GM23248 (cell line): ENCODE measurements around the gene TWIST1. TPM values are rescaled to one million over a fixed set of nuclear protein-coding genes. Genes with fewer than 3 reads are reported as not detected.

Source experiments
- DNase-seq: peaks from one replicate; pipeline ENCODE4 v3.0.0-alpha.2; 2015
- H2AFZ ChIP-seq: fragments of 200-600 bp; sonication (generic); 2 replicates; pipeline ENCODE4 v1.6.1; 2016; ENCODE audit warnings: antibody characterized with exemption
- H3F3A ChIP-seq: fragments of 200-600 bp; sonication (generic); 2 replicates; pipeline ENCODE4 v1.6.1; 2016; ENCODE audit warnings: mild to moderate bottlenecking, antibody characterized with exemption, mixed run types; ENCODE audit not compliant: insufficient read depth
- H3K27ac ChIP-seq: fragments of 200-600 bp; sonication (generic); 2 replicates; pipeline ENCODE4 v1.5.1; 2016; ENCODE audit warnings: mild to moderate bottlenecking
- H3K27me3 ChIP-seq: fragments of 200-600 bp; sonication (generic); replicated peaks from 2 replicates; pipeline ENCODE4 v1.6.1; 2016; ENCODE audit warnings: mild to moderate bottlenecking; ENCODE audit not compliant: insufficient read depth
- H3K36me3 ChIP-seq: fragments of 200-600 bp; sonication (generic); 2 replicates; pipeline ENCODE4 v1.6.1; 2016; ENCODE audit warnings: low read depth, mild to moderate bottlenecking
- H3K4me1 ChIP-seq: fragments of 200-600 bp; sonication (generic); 2 replicates; pipeline ENCODE4 v1.6.1; 2016; ENCODE audit warnings: mild to moderate bottlenecking; ENCODE audit not compliant: insufficient read depth
- H3K4me2 ChIP-seq: fragments of 200-600 bp; sonication (generic); one replicate; pipeline ENCODE4 v1.6.1; 2016; ENCODE audit warnings: mild to moderate bottlenecking; ENCODE audit not compliant: unreplicated experiment
- H3K4me3 ChIP-seq: fragments of 200-600 bp; sonication (generic); 2 replicates; pipeline ENCODE4 v1.5.1; 2016; ENCODE audit warnings: mild to moderate bottlenecking
- H3K79me2 ChIP-seq: fragments of 200-600 bp; sonication (generic); 2 replicates; pipeline ENCODE4 v1.6.1; 2016; ENCODE audit warnings: mild to moderate bottlenecking; ENCODE audit not compliant: insufficient read depth
- H3K9ac ChIP-seq: fragments of 200-600 bp; sonication (generic); 2 replicates; pipeline ENCODE4 v1.6.1; 2016; ENCODE audit warnings: mild to moderate bottlenecking
- H3K9me2 ChIP-seq: fragments of 200-600 bp; sonication (generic); 2 replicates; pipeline ENCODE4 v1.6.1; 2016; ENCODE audit warnings: mixed run types, mild to moderate bottlenecking, moderate library complexity; ENCODE audit not compliant: insufficient read depth
- H3K9me3 ChIP-seq: fragments of 200-600 bp; sonication (generic); one replicate; pipeline ENCODE4 v1.6.1; 2017; ENCODE audit warnings: low read depth
- H4K20me1 ChIP-seq: fragments of 200-600 bp; sonication (generic); 2 replicates; pipeline ENCODE4 v1.6.0; 2016; ENCODE audit not compliant: insufficient read depth
- EZH2 ChIP-seq: fragments of 200-600 bp; sonication (generic); IDR thresholded peaks from 2 replicates; pipeline ENCODE4 v1.6.1; 2018; ENCODE audit warnings: antibody characterized with exemption, mild to moderate bottlenecking; ENCODE audit not compliant: insufficient read depth, poor library complexity, severe bottlenecking
- EZH2phosphoT487 ChIP-seq: fragments of 200-600 bp; sonication (generic); IDR thresholded peaks from 2 replicates; pipeline ENCODE4 v1.6.1; 2018; ENCODE audit warnings: antibody characterized with exemption, moderate library complexity, mild to moderate bottlenecking, low read depth; ENCODE audit not compliant: insufficient read depth
- WGBS, 2 experiments: methylation state at CpG; one replicate each; pipeline ENCODE4 v1.1.6; 2015 to 2017; ENCODE audit warnings: low lambda C conversion rate in 2 of 2, low coverage in 1 of 2; ENCODE audit errors: missing lambda C conversion rate in 2 of 2; 5-methylcytosine and 5-hydroxymethylcytosine counted together
- in situ Hi-C: fragments of 300-500 bp; cut with MboI; formaldehyde crosslinking; loops from 2 replicates; pipeline ENCODE4 v1.15.0; 2020
- polyA plus RNA-seq: library from polyadenylated mRNA; unstranded; fragments of >200 nt; fragmentation: Nextera tagmentation; extraction: Ambion mirVana; gene quantifications from 2 replicates; pipeline ENCODE4 v1.2.1, GENCODE V29; 2016
- total RNA-seq: library from RNA; depleted of rRNA; stranded (reverse); fragments of >200 nt; shearing (Covaris generic); gene quantifications from 2 replicates; pipeline ENCODE4 v1.2.3, GENCODE V29; 2014

TWIST1 gene
- total and polyA plus RNA-seq, 2 experiments from 2014 or later: 17.2 to 47.8 TPM

DNA sequence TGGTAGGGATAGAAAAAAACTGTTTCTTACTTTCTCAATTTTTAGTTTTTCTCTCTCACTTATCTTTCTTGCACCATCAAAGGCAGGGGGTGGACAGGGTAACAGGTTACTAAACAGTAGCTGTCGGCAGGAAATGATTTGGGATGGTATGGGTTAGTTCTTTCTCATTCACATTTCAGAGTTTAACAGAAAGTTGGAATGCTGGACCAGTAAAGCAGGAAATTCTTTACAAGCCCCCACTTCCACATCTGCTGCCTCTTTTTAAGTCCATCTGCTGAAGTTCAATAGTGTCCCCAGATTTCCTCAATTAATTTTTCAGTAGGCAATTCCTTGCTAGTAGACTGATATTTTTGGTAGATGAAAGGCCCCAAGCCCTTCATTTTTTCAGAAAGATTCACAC is 23.3 kb downstream of the TWIST1 start:
- in situ Hi-C loops: no loop called here
- no peaks in the 10 kb centered on the region for H3K27me3 ChIP-seq
- no peaks in the 10 kb centered on the region for H3K36me3 ChIP-seq
- no peak overlapping the region for H3K4me2 ChIP-seq
- no peak for DNase-seq
- no peaks in the 10 kb centered on the region for H3K9me2 ChIP-seq
- H3F3A ChIP-seq: no peaks in the 10 kb centered on the region
- H3K4me3 ChIP-seq: no peak overlapping the region
- no peaks in the 10 kb centered on the region for H4K20me1 ChIP-seq
- TF ChIP-seq EZH2: no peak
- no peak for TF ChIP-seq EZH2phosphoT487
- H3K4me1 ChIP-seq: peaks cover 47% of the 10 kb centered on the region
- H3K9ac ChIP-seq: no peak overlapping the region
- H3K79me2 ChIP-seq: peaks cover 54% of the 10 kb centered on the region
- WGBS, 2 experiments: 61 to 67% methylated on average over 1 of the region's 1 CpG
- no peak overlapping the region for H3K27ac ChIP-seq
- H3K9me3 ChIP-seq: no peaks in the 10 kb centered on the region
- H2AFZ ChIP-seq: no peak overlapping the region

GRCh38 chr7:19091550-19092200 is 25.8 kb downstream of the TWIST1 start:
- H3K9me3 ChIP-seq: no peaks in the 10 kb centered on the region
- H3K4me1 ChIP-seq: peaks cover 25% of the 10 kb centered on the region

DNA sequence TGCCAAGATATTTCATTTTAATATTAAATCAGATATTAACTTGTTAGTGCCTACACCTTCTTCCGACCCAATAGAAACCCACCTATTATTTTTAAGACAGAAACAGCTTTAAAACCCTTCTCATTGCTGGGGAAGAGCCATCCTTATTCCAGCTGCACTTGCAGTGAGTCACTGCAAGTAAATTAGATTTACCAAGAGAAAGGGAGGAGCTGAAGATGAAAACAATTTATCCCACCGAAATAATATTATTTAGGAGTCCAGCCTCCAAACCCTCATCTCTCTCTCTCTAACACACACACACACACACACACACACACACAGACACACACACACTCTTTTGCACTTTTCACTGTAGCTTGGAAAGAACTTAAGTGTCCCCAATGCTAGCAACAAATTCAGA is 26.9 kb downstream of the TWIST1 start:
- Histone ChIP-seq H3K79me2 (peaks cover 49% of the 10 kb centered on the region), H3K27ac (no peak overlapping the region)

More at GRCh38 chr7:19091550-19092200, 25.8 kb downstream of the TWIST1 start:
- Histone ChIP-seq H3K36me3 (no peaks in the 10 kb centered on the region), H3K27me3 (no peaks in the 10 kb centered on the region), H3K9ac (no peak overlapping the region), H4K20me1 (no peaks in the 10 kb centered on the region), H3K79me2 (peaks cover 49% of the 10 kb centered on the region), H3F3A (no peaks in the 10 kb centered on the region), H3K4me2 (no peak overlapping the region), H3K27ac (no peak overlapping the region), H2AFZ (no peak overlapping the region), H3K9me2 (no peaks in the 10 kb centered on the region), H3K4me3 (no peak overlapping the region)
- 84 to 90% methylated on average over 6 of the region's 6 CpGs for WGBS, 2 experiments
- in situ Hi-C loops: no loop called here
- TF ChIP-seq EZH2phosphoT487: no peak
- no peak for TF ChIP-seq EZH2
- DNase-seq: no peak

GRCh38 chr7:19089797-19090196 is 27.6 kb downstream of the TWIST1 start:
- DNase-seq: no peak
- no peak overlapping the region for H3K27ac ChIP-seq
- TF ChIP-seq EZH2: no peak
- TF ChIP-seq EZH2phosphoT487: no peak
- H3K9me2 ChIP-seq: no peaks in the 10 kb centered on the region
- H3K9ac ChIP-seq: no peak overlapping the region
- H3K9me3 ChIP-seq: no peaks in the 10 kb centered on the region
- peaks cover 6% of the 10 kb centered on the region for H3K4me1 ChIP-seq
- H3K4me3 ChIP-seq: no peak overlapping the region
- no peak overlapping the region for H2AFZ ChIP-seq
- in situ Hi-C loops: no loop called here
- H3K79me2 ChIP-seq: peaks cover 50% of the 10 kb centered on the region
- H3K27me3 ChIP-seq: no peaks in the 10 kb centered on the region
- H4K20me1 ChIP-seq: no peaks in the 10 kb centered on the region
- no peak overlapping the region for H3K4me2 ChIP-seq
- 35 to 48% methylated on average over 3 of the region's 3 CpGs for WGBS, 2 experiments
- no peaks in the 10 kb centered on the region for H3F3A ChIP-seq
- no peaks in the 10 kb centered on the region for H3K36me3 ChIP-seq

More for the DNA sequence above, 26.9 kb downstream of the TWIST1 start:
- Histone ChIP-seq H3K4me2 (no peak overlapping the region), H3K9ac (no peak overlapping the region), H3K27me3 (no peaks in the 10 kb centered on the region), H4K20me1 (no peaks in the 10 kb centered on the region), H3K4me3 (no peak overlapping the region), H3K9me3 (no peaks in the 10 kb centered on the region), H3K9me2 (no peaks in the 10 kb centered on the region), H3K36me3 (no peaks in the 10 kb centered on the region), H2AFZ (peak overlapping the region; percentile 65), H3K4me1 (peaks cover 13% of the 10 kb centered on the region), H3F3A (no peaks in the 10 kb centered on the region)
- no peak for TF ChIP-seq EZH2phosphoT487
- no peak for TF ChIP-seq EZH2
- in situ Hi-C loops: no loop called here
- WGBS, 2 experiments: 44% methylated on average over 2 of the region's 2 CpGs
- DNase-seq: peak; percentile 46
